Measurements from ENCODE around the gene HMGCS1.
"Not testable (repeated sequence)": the region's sequence is repeated elsewhere in the genome, so short reads cannot be mapped to it uniquely, and the experiment has no call there.

HMGCS1 gene

GRCh38 chr5:43274435-43275114 is 38.6 kb downstream of the HMGCS1 start:
- no peak for DNase-seq (ENCODE audit: low read depth, low spot score)

GRCh38 chr5:43273552-43273951 is 39.7 kb downstream of the HMGCS1 start:
- DNase-seq (ENCODE audit: low read depth, low spot score), result no peak

- no peak for DNase-seq (ENCODE audit: low read depth, low spot score)
These were observed 42.6 kb downstream of the HMGCS1 start for GRCh38 chr5:43270645-43271044.

- no peak for DNase-seq (ENCODE audit: low read depth, low spot score)
These were observed 44.9 kb downstream of the HMGCS1 start for GRCh38 chr5:43268188-43268820.

GRCh38 chr5:43262269-43262668 is 50.9 kb downstream of the HMGCS1 start:
- not testable (repeated sequence) for DNase-seq (ENCODE audit: low read depth, low spot score)

GRCh38 chr5:43258116-43258515 is 55.1 kb downstream of the HMGCS1 start:
- DNase-seq (ENCODE audit: low read depth, low spot score), result no peak

- no peak for DNase-seq (ENCODE audit: low read depth, low spot score)
These were observed 56.8 kb downstream of the HMGCS1 start for GRCh38 chr5:43256261-43256966.

GRCh38 chr5:43255704-43256103 is 57.5 kb downstream of the HMGCS1 start:
- DNase-seq (ENCODE audit: low read depth, low spot score), result no peak

- DNase-seq (ENCODE audit: low read depth, low spot score), result no peak
These were observed 61.5 kb downstream of the HMGCS1 start for GRCh38 chr5:43251754-43252153.

- no peak for DNase-seq (ENCODE audit: low read depth, low spot score)
These were observed 67.4 kb downstream of the HMGCS1 start for GRCh38 chr5:43245724-43246385.

GRCh38 chr5:43244823-43245565 is 68.2 kb downstream of the HMGCS1 start:
- DNase-seq (ENCODE audit: low read depth, low spot score), result no peak

GRCh38 chr5:43243270-43243669 is 69.9 kb downstream of the HMGCS1 start:
- DNase-seq (ENCODE audit: low read depth, low spot score), result no peak

GRCh38 chr5:43242196-43242595 is 71.0 kb downstream of the HMGCS1 start:
- no peak for DNase-seq (ENCODE audit: low read depth, low spot score)
